Smooth muscle cell (in vitro differentiated cells): ENCODE measurements around the gene DENND2A. TPM values are rescaled to one million over a fixed set of nuclear protein-coding genes. Genes with fewer than 3 reads are reported as not detected.
A peak's percentile ranks its signal among the peaks of the same experiment; 100 is the strongest.

ENCODE experiments used
- DNase-seq: peaks from one replicate; lab custom pipeline; 2025; ENCODE audit not compliant: unreplicated experiment; lab: John Stamatoyannopoulos, UW
- H2AFZ ChIP-seq: fragments of 200-600 bp; sonication (generic); 2 replicates; pipeline ENCODE4 v1.6.0; 2016; ENCODE audit warnings: antibody characterized with exemption, low read depth, mild to moderate bottlenecking
- H3F3A ChIP-seq: fragments of 200-600 bp; sonication (generic); 2 replicates; pipeline ENCODE4 v1.6.0; 2017; ENCODE audit warnings: antibody characterized with exemption, low read depth
- H3K27ac ChIP-seq: fragments of 200-600 bp; sonication (generic); 2 replicates; pipeline ENCODE4 v1.5.1; 2016; ENCODE audit warnings: low read depth, mild to moderate bottlenecking
- H3K27me3 ChIP-seq: fragments of 200-600 bp; sonication (generic); 2 replicates; pipeline ENCODE4 v1.6.1; 2016; ENCODE audit warnings: low read depth, mild to moderate bottlenecking
- H3K36me3 ChIP-seq: fragments of 200-600 bp; sonication (generic); 2 replicates; pipeline ENCODE4 v1.5.1; 2016; ENCODE audit warnings: low read depth
- H3K4me1 ChIP-seq: fragments of 200-600 bp; sonication (generic); 2 replicates; pipeline ENCODE4 v1.5.1; 2016; ENCODE audit warnings: low read depth
- H3K4me2 ChIP-seq: fragments of 200-600 bp; sonication (generic); 2 replicates; pipeline ENCODE4 v1.6.0; 2016; ENCODE audit warnings: mild to moderate bottlenecking
- H3K4me3 ChIP-seq: fragments of 200-600 bp; sonication (generic); 2 replicates; pipeline ENCODE4 v1.5.1; 2016; ENCODE audit warnings: mild to moderate bottlenecking
- H3K79me2 ChIP-seq: fragments of 200-600 bp; sonication (generic); 2 replicates; pipeline ENCODE4 v1.6.0; 2016; ENCODE audit warnings: low read depth, mild to moderate bottlenecking
- H3K9ac ChIP-seq: fragments of 200-600 bp; sonication (generic); 2 replicates; pipeline ENCODE4 v1.6.0; 2016; ENCODE audit warnings: low read depth
- H3K9me3 ChIP-seq: fragments of 200-600 bp; sonication (generic); replicated peaks from 2 replicates; pipeline ENCODE4 v1.5.1; 2016; ENCODE audit warnings: low read depth
- H4K20me1 ChIP-seq: fragments of 200-600 bp; sonication (generic); 2 replicates; pipeline ENCODE4 v1.6.0; 2016; ENCODE audit warnings: low read depth
- WGBS: methylation state at CpG from one replicate; pipeline ENCODE4 v1.1.7; 2016; ENCODE audit warnings: low lambda C conversion rate; 5-methylcytosine and 5-hydroxymethylcytosine counted together
- polyA plus RNA-seq: library from polyadenylated mRNA; unstranded; fragments of >200 nt; fragmentation: Nextera tagmentation; extraction: Ambion mirVana; gene quantifications from 2 replicates; pipeline ENCODE4 v1.2.1, GENCODE V29; 2016
- small RNA-seq: library from RNA; depleted of rRNA; stranded (forward); fragments of <200 nt; gene quantifications from one replicate; pipeline ENCODE3, GENCODE V24; 2014
- total RNA-seq: library from RNA; depleted of rRNA; stranded (reverse); fragments of >200 nt; gene quantifications from 2 replicates; pipeline ENCODE4 v1.2.3, GENCODE V29; 2014
- TF ChIP-seq, protein P1 (sequence below): fragments of 200-600 bp; sonication (generic); IDR thresholded peaks from 2 replicates; pipeline ENCODE4 v1.5.1; 2017; ENCODE audit warnings: borderline replicate concordance, mild to moderate bottlenecking, antibody characterized with exemption; ENCODE audit not compliant: insufficient read depth, poor library complexity, severe bottlenecking

The DENND2A gene
- total and polyA plus RNA-seq, 2 experiments from 2014 or later, result 1.8 to 4.6 TPM

DNA sequence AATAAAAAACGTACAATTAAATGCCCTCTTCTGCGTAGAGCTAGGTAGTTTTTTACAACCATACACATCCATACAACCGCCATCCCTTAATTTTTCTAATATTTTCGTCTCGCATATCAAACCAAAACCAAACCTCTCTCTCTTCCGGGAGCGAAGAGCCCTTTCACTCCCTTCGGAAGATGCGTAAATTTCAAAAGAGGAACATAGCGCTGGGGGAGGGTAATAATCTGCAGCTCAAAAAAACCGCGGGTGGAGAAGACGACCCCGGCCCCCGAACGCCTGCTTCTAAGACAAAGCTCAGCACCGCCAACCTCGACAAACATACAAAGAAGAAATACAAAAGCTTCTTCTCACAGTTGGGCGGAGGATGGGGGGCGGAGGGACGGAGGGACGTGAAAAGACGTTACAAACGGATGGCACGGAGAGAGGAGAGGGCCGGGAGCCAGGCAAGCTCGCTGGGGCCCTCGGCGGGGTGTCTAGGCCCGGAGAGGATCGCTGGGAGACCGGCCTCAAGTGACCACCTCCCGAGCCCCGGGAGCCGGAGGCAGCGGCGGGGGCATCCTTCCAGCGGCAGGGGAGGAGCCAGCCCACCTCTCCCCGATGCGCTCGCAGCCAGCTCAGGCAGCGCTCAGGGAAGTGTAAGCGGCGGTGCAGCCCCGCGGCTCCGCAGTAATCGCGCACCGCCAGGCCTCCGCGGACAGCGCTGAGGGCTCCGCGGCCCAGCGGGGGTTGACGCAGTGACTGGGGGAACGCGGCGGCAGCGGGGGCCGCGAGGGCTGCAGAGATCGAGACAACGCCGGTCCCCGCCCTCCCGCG is 162.2 kb downstream of the DENND2A start:
- peak; percentile 30 for DNase-seq
- no peaks in the 10 kb centered on the region for H3K36me3 ChIP-seq
- peak overlapping the region; percentile 88 for H2AFZ ChIP-seq
- H3F3A ChIP-seq, result no peaks in the 10 kb centered on the region
- H4K20me1 ChIP-seq, result peaks cover 53% of the 10 kb centered on the region
- H3K27ac ChIP-seq, result peak overlapping the region; percentile 69
- TF ChIP-seq, protein P1, sequence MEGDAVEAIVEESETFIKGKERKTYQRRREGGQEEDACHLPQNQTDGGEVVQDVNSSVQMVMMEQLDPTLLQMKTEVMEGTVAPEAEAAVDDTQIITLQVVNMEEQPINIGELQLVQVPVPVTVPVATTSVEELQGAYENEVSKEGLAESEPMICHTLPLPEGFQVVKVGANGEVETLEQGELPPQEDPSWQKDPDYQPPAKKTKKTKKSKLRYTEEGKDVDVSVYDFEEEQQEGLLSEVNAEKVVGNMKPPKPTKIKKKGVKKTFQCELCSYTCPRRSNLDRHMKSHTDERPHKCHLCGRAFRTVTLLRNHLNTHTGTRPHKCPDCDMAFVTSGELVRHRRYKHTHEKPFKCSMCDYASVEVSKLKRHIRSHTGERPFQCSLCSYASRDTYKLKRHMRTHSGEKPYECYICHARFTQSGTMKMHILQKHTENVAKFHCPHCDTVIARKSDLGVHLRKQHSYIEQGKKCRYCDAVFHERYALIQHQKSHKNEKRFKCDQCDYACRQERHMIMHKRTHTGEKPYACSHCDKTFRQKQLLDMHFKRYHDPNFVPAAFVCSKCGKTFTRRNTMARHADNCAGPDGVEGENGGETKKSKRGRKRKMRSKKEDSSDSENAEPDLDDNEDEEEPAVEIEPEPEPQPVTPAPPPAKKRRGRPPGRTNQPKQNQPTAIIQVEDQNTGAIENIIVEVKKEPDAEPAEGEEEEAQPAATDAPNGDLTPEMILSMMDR, result no peak
- peak overlapping the region; percentile 86 for H3K9ac ChIP-seq
- no peaks in the 10 kb centered on the region for H3K27me3 ChIP-seq
- no peaks in the 10 kb centered on the region for H3K9me3 ChIP-seq
- H3K4me2 ChIP-seq, result peak overlapping the region; percentile 99
- peaks cover 54% of the 10 kb centered on the region for H3K79me2 ChIP-seq
- no peaks in the 10 kb centered on the region for H3K4me1 ChIP-seq
- peak overlapping the region; percentile 100 for H3K4me3 ChIP-seq
- WGBS, result under 1% methylated on average over 36 of the region's 69 CpGs

DNA sequence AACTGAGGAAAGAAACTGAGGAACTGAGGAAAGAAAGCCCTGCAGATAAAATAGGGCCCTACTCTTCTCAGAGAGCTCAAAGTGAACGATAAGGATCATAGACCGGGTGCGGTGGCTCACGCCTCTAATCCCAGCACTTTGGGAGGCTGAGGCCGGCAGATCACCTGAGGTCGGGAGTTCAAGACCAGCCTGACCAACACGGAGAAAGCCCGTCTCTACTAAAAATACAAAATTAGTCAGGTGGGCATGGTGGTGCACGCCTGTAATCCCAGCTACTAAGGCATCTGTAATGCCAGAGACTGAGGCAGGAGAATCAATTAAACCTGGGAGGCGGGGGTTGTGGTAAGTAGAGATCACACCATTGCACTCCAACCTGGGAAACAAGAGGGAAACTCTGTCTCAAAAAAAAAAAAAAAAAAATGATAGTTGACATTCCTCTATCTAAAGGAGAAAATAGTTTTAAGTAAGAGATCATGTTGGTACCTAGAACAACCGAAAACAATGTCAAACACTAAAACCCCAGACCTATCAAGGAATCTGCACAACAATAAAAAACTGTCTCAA is 163.8 kb downstream of the DENND2A start:
- Histone ChIP-seq H3K4me2 (peak overlapping the region; percentile 99), H3K9ac (no peak overlapping the region), H2AFZ (no peak overlapping the region), H4K20me1 (peaks cover 69% of the 10 kb centered on the region), H3K4me3 (peak overlapping the region; percentile 100), H3K27me3 (no peaks in the 10 kb centered on the region), H3K27ac (no peak overlapping the region), H3K9me3 (no peaks in the 10 kb centered on the region), H3K79me2 (peaks cover 70% of the 10 kb centered on the region), H3F3A (no peaks in the 10 kb centered on the region), H3K36me3 (no peaks in the 10 kb centered on the region), H3K4me1 (no peaks in the 10 kb centered on the region)
- no peak for DNase-seq
- WGBS, result 79% methylated on average over 11 of the region's 11 CpGs
- TF ChIP-seq, protein P1, result no peak

DNA sequence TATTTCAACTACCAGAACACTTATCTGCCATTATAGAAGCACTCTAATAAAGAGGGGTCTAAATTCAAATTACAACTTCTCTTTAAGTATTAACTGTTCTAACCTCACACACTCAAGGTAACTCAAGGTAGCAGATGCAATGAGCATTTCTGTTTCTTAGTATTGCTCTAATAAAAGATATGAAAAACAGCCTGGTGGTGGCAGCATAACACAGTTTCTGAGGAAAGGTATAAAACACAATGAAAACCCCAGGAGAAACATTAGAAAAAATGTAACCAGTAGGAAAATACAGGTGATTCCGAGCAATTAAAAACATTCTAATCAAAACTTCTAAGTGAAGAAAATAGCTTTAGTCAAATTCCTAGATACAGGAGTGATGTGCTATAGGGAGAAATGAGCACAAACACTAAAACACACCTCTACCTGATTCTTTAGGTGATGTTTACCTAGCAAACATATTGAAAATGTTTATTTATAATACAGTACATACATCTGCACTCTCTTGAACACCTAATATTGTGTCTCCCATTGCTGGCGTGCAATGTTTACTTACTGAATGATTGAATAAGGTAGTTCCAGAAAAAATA is 164.8 kb downstream of the DENND2A start:
- no peak overlapping the region for H2AFZ ChIP-seq
- no peak overlapping the region for H3K9ac ChIP-seq
- H4K20me1 ChIP-seq, result peaks cover 79% of the 10 kb centered on the region
- H3K27ac ChIP-seq, result no peak overlapping the region
- H3F3A ChIP-seq, result no peaks in the 10 kb centered on the region
- H3K9me3 ChIP-seq, result no peaks in the 10 kb centered on the region
- DNase-seq, result no peak
- H3K79me2 ChIP-seq, result peaks cover 80% of the 10 kb centered on the region
- no peak overlapping the region for H3K4me3 ChIP-seq
- H3K4me1 ChIP-seq, result no peaks in the 10 kb centered on the region
- TF ChIP-seq, protein P1, result peak; percentile 55
- 81% methylated on average over 2 of the region's 2 CpGs for WGBS
- no peak overlapping the region for H3K4me2 ChIP-seq
- H3K36me3 ChIP-seq, result no peaks in the 10 kb centered on the region
- no peaks in the 10 kb centered on the region for H3K27me3 ChIP-seq

Small RNAs within 50 kb of the gene (small RNA-seq; reads per million reads assigned to genes)
- gene RF00019, result not detected
- not detected for gene RN7SL771P

Other genes with a start within 250 kb of the DENND2A start
- 54.2 and 83.2 TPM in 2 replicates for gene SLC37A3, start 242.3 kb downstream of the DENND2A start, total RNA-seq
- 42.8 and 47.7 TPM in 2 replicates for gene SLC37A3, start 242.3 kb downstream of the DENND2A start, polyA plus RNA-seq
- gene RAB19, start 236.8 kb downstream of the DENND2A start, total RNA-seq, result not detected in 2 replicates
- not detected in 2 replicates for gene RAB19, start 236.8 kb downstream of the DENND2A start, polyA plus RNA-seq
- 52.4 and 60.3 TPM in 2 replicates for gene MKRN1, start 161.3 kb downstream of the DENND2A start, total RNA-seq
- 50.2 and 82.8 TPM in 2 replicates for gene MKRN1, start 161.3 kb downstream of the DENND2A start, polyA plus RNA-seq
- gene ADCK2, start 32.1 kb upstream of the DENND2A start, total RNA-seq, result 8.0 and 10.8 TPM in 2 replicates
- gene ADCK2, start 32.1 kb upstream of the DENND2A start, polyA plus RNA-seq, result 10.5 and 13.0 TPM in 2 replicates
- gene NDUFB2, start 55.9 kb upstream of the DENND2A start, total RNA-seq, result 380 TPM in 2 replicates
- gene NDUFB2, start 55.9 kb upstream of the DENND2A start, polyA plus RNA-seq, result 376 and 384 TPM in 2 replicates